HepG2 (cell line): Measurements from ENCODE around the gene ST3GAL4. TPM values are rescaled to one million over a fixed set of nuclear protein-coding genes. Genes with fewer than 3 reads are reported as not detected.

Experiments used
- ATAC-seq: fragments of 200-7000 bp; cut with Tn5 transposase; 3 replicates; pipeline ENCODE4 v1.9.1; 2020; ENCODE audit warnings: mild to moderate bottlenecking, moderate library complexity
- BruUV-seq: library from RNA; stranded (reverse); fragments of 400-500 nt; replicated peaks from 2 replicates; lab custom pipeline; 2021; lab: Mats Ljungman, UMichigan
- CTCF ChIA-PET: fragments of 300-600 bp; formaldehyde crosslinking; extraction: SDS; loops from one replicate; lab custom pipeline; 2021; ENCODE audit warnings: low total read pairs, inconsistent platforms, low intra/inter-chr PET ratio; lab: Yijun Ruan, JAX
- POLR2A ChIA-PET: fragments of 350-600 bp; sonication (Branson Sonifier 250); formaldehyde crosslinking; loops from one replicate; lab custom pipeline; 2020; ENCODE audit warnings: antibody characterized with exemption, inconsistent platforms; lab: Yijun Ruan, JAX
- DNase-seq: peaks from one replicate; pipeline ENCODE4 v3.0.0-alpha.2; 2015; ENCODE audit warnings: low spot score
- FAIRE-seq: peaks from 3 replicates; lab custom pipeline; 2011; peaks lifted over from hg19 to GRCh38; lab: Jason Lieb, UNC
- H2AFZ ChIP-seq: one replicate; pipeline ENCODE4 v1.6.1; 2011; ENCODE audit warnings: low read length, inconsistent platforms
- H3K27ac ChIP-seq: fragments of 300-600 bp; 3 replicates; pipeline ENCODE4 v1.8.0; 2011; ENCODE audit warnings: mixed run types, mild to moderate bottlenecking, mixed read lengths, low read length, inconsistent platforms; ENCODE audit not compliant: insufficient read depth; ENCODE audit errors: extremely low read length
- H3K27me3 ChIP-seq, 2 experiments: fragments of 200-600 bp in 1 of 2; 2 replicates in 1 of 2; 3 replicates in 1 of 2; pipeline versions ENCODE4 v1.6.0 to v1.8.0; 2011; ENCODE audit warnings: low read length in 2 of 2, mild to moderate bottlenecking in 2 of 2, moderate library complexity in 2 of 2, inconsistent platforms in 1 of 2; ENCODE audit not compliant: insufficient read depth in 2 of 2, control insufficient read depth in 1 of 2
- H3K36me3 ChIP-seq, 2 experiments: fragments of 200-600 bp in 1 of 2; replicated peaks in 1 of 2; 2 replicates in 1 of 2; 3 replicates in 1 of 2; pipeline versions ENCODE4 v1.5.1 to v1.8.0; 2011; ENCODE audit warnings: low read length in 2 of 2, inconsistent platforms in 1 of 2; ENCODE audit not compliant: insufficient read depth in 2 of 2, control insufficient read depth in 1 of 2
- H3K4me1 ChIP-seq: 2 replicates; pipeline ENCODE4 v1.5.1; 2012; ENCODE audit warnings: low read length, inconsistent platforms; ENCODE audit not compliant: insufficient read depth
- H3K4me2 ChIP-seq: 2 replicates; pipeline ENCODE4 v1.6.0; 2011; ENCODE audit warnings: low read depth, low read length, inconsistent platforms
- H3K4me3 ChIP-seq, 3 experiments: fragments of 200-600 bp in 1 of 3; sonication (generic), shearing (Covaris generic) in 1 of 3; replicated peaks in 1 of 3; 2 replicates each; pipeline ENCODE4 v1.5.1; 2011 to 2016; ENCODE audit warnings: low read length in 3 of 3, inconsistent platforms in 2 of 3, low read depth in 2 of 3, mild to moderate bottlenecking in 2 of 3, control low read depth in 1 of 3, mixed read lengths in 1 of 3; ENCODE audit not compliant: insufficient read depth in 1 of 3
- H3K79me2 ChIP-seq: one replicate; pipeline ENCODE4 v1.6.1; 2011; ENCODE audit warnings: low read length, inconsistent platforms; ENCODE audit not compliant: insufficient read depth
- H3K9ac ChIP-seq: 2 replicates; pipeline ENCODE4 v1.6.0; 2011; ENCODE audit warnings: mild to moderate bottlenecking, low read depth, low read length, inconsistent platforms; ENCODE audit not compliant: insufficient read depth
- H3K9me3 ChIP-seq: 2 replicates; pipeline ENCODE4 v1.5.1; 2012; ENCODE audit warnings: mild to moderate bottlenecking, low read length
- H4K20me1 ChIP-seq: 2 replicates; pipeline ENCODE4 v1.6.0; 2011; ENCODE audit warnings: inconsistent platforms, mild to moderate bottlenecking, low read length, moderate library complexity; ENCODE audit not compliant: insufficient read depth
- ATF6 ChIP-seq: sonication (generic); formaldehyde crosslinking; conservative IDR thresholded peaks from 2 replicates; pipeline ENCODE4 v1.4.0; 2020; ENCODE audit warnings: missing genetic modification reagents
- ATRX ChIP-seq: sonication (generic); formaldehyde crosslinking; IDR thresholded peaks from 2 replicates; pipeline ENCODE4 v1.4.0; 2020; ENCODE audit warnings: missing genetic modification reagents, borderline replicate concordance
- DBP ChIP-seq: sonication (generic); formaldehyde crosslinking; IDR thresholded peaks from 2 replicates; pipeline ENCODE4 v1.4.0; 2020; ENCODE audit warnings: missing genetic modification reagents; ENCODE audit errors: not compliant biosample characterization
- GATAD2A ChIP-seq: IDR thresholded peaks from 2 replicates; pipeline ENCODE4 v1.6.1; 2016
- GPBP1L1 ChIP-seq: sonication (generic); formaldehyde crosslinking; IDR thresholded peaks from 2 replicates; pipeline ENCODE4 v1.5.0; 2020; ENCODE audit warnings: mild to moderate bottlenecking, missing genetic modification reagents
- KLF13 ChIP-seq: sonication (generic); formaldehyde crosslinking; IDR thresholded peaks from 2 replicates; pipeline ENCODE4 v1.4.0; 2020; ENCODE audit warnings: mild to moderate bottlenecking, missing genetic modification reagents
- MXD4 ChIP-seq: IDR thresholded peaks from 2 replicates; pipeline ENCODE4 v1.6.1; 2016; ENCODE audit warnings: mild to moderate bottlenecking, missing biosample characterization, missing genetic modification reagents
- RAD51 ChIP-seq: fragments of 450-650 bp; IDR thresholded peaks from 2 replicates; pipeline ENCODE4 v1.6.1; 2016; ENCODE audit warnings: borderline replicate concordance
- SPEN ChIP-seq: sonication (generic); formaldehyde crosslinking; IDR thresholded peaks from 2 replicates; pipeline ENCODE4 v1.5.1; 2020; ENCODE audit warnings: low read depth, mild to moderate bottlenecking, missing genetic modification reagents
- SYNCRIP ChIP-seq: fragments of 200-400 bp; formaldehyde crosslinking; IDR thresholded peaks from 2 replicates; pipeline ENCODE4 v1.6.1; 2018; ENCODE audit warnings: mild to moderate bottlenecking, low read depth, low read length; ENCODE audit not compliant: insufficient read depth
- ZNF530 ChIP-seq: sonication (generic); formaldehyde crosslinking; IDR thresholded peaks from 2 replicates; pipeline ENCODE4 v1.5.0; 2020; ENCODE audit warnings: low read depth, mild to moderate bottlenecking, missing genetic modification reagents
- ZNF570 ChIP-seq: sonication (generic); formaldehyde crosslinking; IDR thresholded peaks from 2 replicates; pipeline ENCODE4 v1.4.0; 2020; ENCODE audit warnings: mild to moderate bottlenecking, missing genetic modification reagents, borderline replicate concordance
- ZNF629 ChIP-seq: sonication (generic); formaldehyde crosslinking; conservative IDR thresholded peaks from 2 replicates; pipeline ENCODE4 v1.5.0; 2020; ENCODE audit warnings: missing genetic modification reagents
- ZNF7 ChIP-seq: IDR thresholded peaks from 2 replicates; pipeline ENCODE4 v1.6.1; 2016; ENCODE audit warnings: missing biosample characterization, missing genetic modification reagents
- ZNF775 ChIP-seq: sonication (generic); formaldehyde crosslinking; IDR thresholded peaks from 2 replicates; pipeline ENCODE4 v1.4.0; 2020; ENCODE audit warnings: missing genetic modification reagents, mild to moderate bottlenecking, moderate library complexity, borderline replicate concordance
- ZNF781 ChIP-seq: sonication (generic); formaldehyde crosslinking; IDR thresholded peaks from 2 replicates; pipeline ENCODE4 v1.5.1; 2020; ENCODE audit warnings: borderline replicate concordance, mild to moderate bottlenecking, missing genetic modification reagents; ENCODE audit errors: not compliant biosample characterization
- WGBS: methylation state at CpG from one replicate; pipeline ENCODE4 v1.1.6; 2017; ENCODE audit warnings: low lambda C conversion rate; 5-methylcytosine and 5-hydroxymethylcytosine counted together
- in situ Hi-C: cut with HindIII; loops from 2 replicates; pipeline ENCODE4 v1.10.0; 2017; ENCODE audit warnings: low pct_unique_long_range_greater_than_20kb; ENCODE audit not compliant: extremely low pct_ligation_motif_present
- intact Hi-C: fragments of 100-400 bp; cut with micrococcal nuclease; formaldehyde crosslinking; loops from one replicate; pipeline ENCODE4 v1.10.0; 2022; ENCODE audit not compliant: unreplicated experiment
- polyA plus RNA-seq, 8 experiments: library from polyadenylated mRNA; depleted of rRNA in 3 of 8; stranded (reverse) in 7 of 8; unstranded in 1 of 8; fragments of >200 nt; fragmentation: Illumina TruSeq in 4 of 8; extraction: Trizol in 4 of 8; gene quantifications; 2 replicates each; pipeline versions ENCODE4 v1.2.1 to v1.2.3, GENCODE V29; 2011 to 2016; ENCODE audit warnings: low read depth in 4 of 8, missing spikeins in 1 of 8, mixed read lengths in 1 of 8; ENCODE audit not compliant: insufficient read depth in 1 of 8
- total RNA-seq, 5 experiments: library from RNA; depleted of rRNA; stranded (reverse); fragments of >200 nt; fragmentation: Illumina TruSeq; extraction: Trizol; gene quantifications; 2 replicates each; pipeline ENCODE4 v1.2.3, GENCODE V29; 2016; ENCODE audit warnings: low read depth in 1 of 5
- TF ChIP-seq, protein P1 (sequence below): sonication (generic); formaldehyde crosslinking; IDR thresholded peaks from 2 replicates; pipeline ENCODE4 v1.8.0; 2022; ENCODE audit warnings: mild to moderate bottlenecking, missing genetic modification reagents; ENCODE audit not compliant: insufficient replicate concordance

Gene ST3GAL4
- total and polyA plus RNA-seq, 2 of the 13 experiments (the other 11 are each of a cell fraction or from before 2014, with no cell fraction given) = 9.1 to 13.3 TPM

DNA sequence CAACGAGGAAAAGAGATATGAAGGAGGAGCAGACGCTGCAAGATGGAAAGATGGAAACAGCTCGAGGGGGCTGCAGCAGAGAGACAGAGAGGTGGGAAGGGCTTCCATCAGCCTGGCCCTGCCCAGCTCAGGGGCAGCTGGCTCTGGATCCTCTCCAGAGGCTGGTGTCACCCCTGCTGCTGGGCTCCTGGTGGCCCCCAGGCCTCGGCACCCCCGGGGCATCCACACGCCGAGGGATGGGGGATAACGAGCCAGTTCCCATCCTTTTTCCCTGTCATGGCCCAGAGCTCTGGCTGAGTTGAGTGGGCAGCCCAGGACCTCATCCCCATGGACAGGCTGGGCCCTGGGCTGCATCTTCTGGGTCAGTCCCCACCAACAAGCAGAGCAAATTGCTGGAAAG is 102.3 kb downstream of the ST3GAL4 start:
- POLR2A ChIA-PET = no interaction called here
- Histone ChIP-seq H2AFZ (no peak overlapping the region), H3K79me2 (no peaks in the 10 kb centered on the region)
- no peak for ATAC-seq
- intact Hi-C loops = no loop called here
- TF ChIP-seq MXD4 (no peak), RAD51 (no peak), GATAD2A (CRISPR knock-in tag) (no peak), ZNF629 (no peak), ATF6 (CRISPR knock-in tag) (no peak), GPBP1L1 (CRISPR knock-in tag) (no peak), KLF13 (CRISPR knock-in tag) (no peak), ZNF775 (CRISPR knock-in tag) (no peak), SPEN (CRISPR knock-in tag) (no peak), ZNF570 (CRISPR knock-in tag) (no peak), ZNF781 (CRISPR knock-in tag) (no peak), ZNF7 (no peak), ZNF530 (CRISPR knock-in tag) (no peak), SYNCRIP (no peak), ATRX (CRISPR knock-in tag) (no peak), DBP (no peak)
- TF ChIP-seq, protein P1, sequence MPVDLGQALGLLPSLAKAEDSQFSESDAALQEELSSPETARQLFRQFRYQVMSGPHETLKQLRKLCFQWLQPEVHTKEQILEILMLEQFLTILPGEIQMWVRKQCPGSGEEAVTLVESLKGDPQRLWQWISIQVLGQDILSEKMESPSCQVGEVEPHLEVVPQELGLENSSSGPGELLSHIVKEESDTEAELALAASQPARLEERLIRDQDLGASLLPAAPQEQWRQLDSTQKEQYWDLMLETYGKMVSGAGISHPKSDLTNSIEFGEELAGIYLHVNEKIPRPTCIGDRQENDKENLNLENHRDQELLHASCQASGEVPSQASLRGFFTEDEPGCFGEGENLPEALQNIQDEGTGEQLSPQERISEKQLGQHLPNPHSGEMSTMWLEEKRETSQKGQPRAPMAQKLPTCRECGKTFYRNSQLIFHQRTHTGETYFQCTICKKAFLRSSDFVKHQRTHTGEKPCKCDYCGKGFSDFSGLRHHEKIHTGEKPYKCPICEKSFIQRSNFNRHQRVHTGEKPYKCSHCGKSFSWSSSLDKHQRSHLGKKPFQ (CRISPR knock-in tag) = no peak
- TF ChIP-seq, all 625 proteins: peak for 0
- BruUV-seq = no TSS peak
- H3K27ac ChIP-seq = no peak overlapping the region
- H3K27me3 ChIP-seq = peaks cover 13 to 77% of the 10 kb centered on the region in 2 experiments; a peak in 4 of 5 replicates
- no peaks in the 10 kb centered on the region for H3K4me1 ChIP-seq
- no peak for DNase-seq
- WGBS = 19% methylated on average over 3 of the region's 8 CpGs
- no peak overlapping the region for H3K9ac ChIP-seq
- no peaks in the 10 kb centered on the region for H3K36me3 ChIP-seq
- no peaks in the 10 kb centered on the region for H3K9me3 ChIP-seq
- in situ Hi-C loops = no loop called here
- no peak for FAIRE-seq
- H4K20me1 ChIP-seq = no peaks in the 10 kb centered on the region
- no peak overlapping the region for H3K4me2 ChIP-seq
- CTCF ChIA-PET = no interaction called here
- no peak overlapping the region for H3K4me3 ChIP-seq
